Measurements from ENCODE around the gene S100A8. TPM values are rescaled to one million over a fixed set of nuclear protein-coding genes. Genes with fewer than 3 reads are reported as not detected.

S100A8 gene
- total RNA-seq, 1 experiment from 2014 or later: not detected

- peaks cover 6% of the 10 kb centered on the region for H3K27me3 ChIP-seq (ENCODE audit: control insufficient read depth, insufficient read depth, low read length)
- no peak for ATAC-seq
- no peak for DNase-seq (ENCODE audit: low read depth, low spot score)
- CTCF ChIA-PET: no interaction called here
- H3K4me3 ChIP-seq (ENCODE audit: low read depth in 2 of 2, low read length in 2 of 2): no peak overlapping the region
- no peaks in the 10 kb centered on the region for H3K36me3 ChIP-seq (ENCODE audit: control insufficient read depth, insufficient read depth, low read length)
- intact Hi-C loops (cut with micrococcal nuclease; ENCODE audit: unreplicated experiment): no loop called here
- in situ Hi-C loops (cut with HindIII; ENCODE audit: low pct_unique_long_range_greater_than_20kb, low sequenced_read_pairs): no loop called here
- H3K27ac ChIP-seq (ENCODE audit: low read length): no peak overlapping the region
- H3K9me3 ChIP-seq (ENCODE audit: control insufficient read depth, insufficient read depth, low read depth, low read length): no peaks in the 10 kb centered on the region
- POLR2A ChIA-PET: no interaction called here
- TF ChIP-seq CTCF (IDR thresholded peaks at IDR 0.05): no peak
- TF ChIP-seq POLR2AphosphoS5 (IDR thresholded peaks at IDR 0.05; ENCODE audit: low read depth, low read length): no peak
- BruUV-seq (replicated peaks): no TSS peak
- H3K4me1 ChIP-seq (ENCODE audit: control insufficient read depth, insufficient read depth, low read length): no peaks in the 10 kb centered on the region
Measured at GRCh38 chr1:153340356-153340755, 50.5 kb downstream of the S100A8 start.

Other genes starting within 250 kb of the S100A8 start
- not detected for gene SPRR2G, start 240.2 kb downstream of the S100A8 start, total RNA-seq (2021; ENCODE audit: unreplicated experiment)
- gene LELP1, start 187.6 kb downstream of the S100A8 start, total RNA-seq (2021; ENCODE audit: unreplicated experiment): not detected
- not detected for gene PRR9, start 173.5 kb downstream of the S100A8 start, total RNA-seq (2021; ENCODE audit: unreplicated experiment)
- gene LORICRIN, start 131.4 kb downstream of the S100A8 start, total RNA-seq (2021; ENCODE audit: unreplicated experiment): not detected
- gene PGLYRP3, start 78.1 kb downstream of the S100A8 start, total RNA-seq (2021; ENCODE audit: unreplicated experiment): not detected
- not detected for gene PGLYRP4, start 42.2 kb downstream of the S100A8 start, total RNA-seq (2021; ENCODE audit: unreplicated experiment)
- 0.44 TPM for gene S100A9, start 33.2 kb downstream of the S100A8 start, total RNA-seq (2021; ENCODE audit: unreplicated experiment)
- gene S100A12, start 15.5 kb downstream of the S100A8 start, total RNA-seq (2021; ENCODE audit: unreplicated experiment): not detected
- gene S100A7A, start 25.4 kb upstream of the S100A8 start, total RNA-seq (2021; ENCODE audit: unreplicated experiment): not detected
- gene S100A7, start 69.6 kb upstream of the S100A8 start, total RNA-seq (2021; ENCODE audit: unreplicated experiment): not detected
- 1,986 TPM for gene S100A6, start 144.9 kb upstream of the S100A8 start, total RNA-seq (2021; ENCODE audit: unreplicated experiment)
- 0.72 TPM for gene S100A5, start 149.9 kb upstream of the S100A8 start, total RNA-seq (2021; ENCODE audit: unreplicated experiment)
- 773 TPM for gene S100A4, start 154.7 kb upstream of the S100A8 start, total RNA-seq (2021; ENCODE audit: unreplicated experiment)
- gene S100A3, start 158.2 kb upstream of the S100A8 start, total RNA-seq (2021; ENCODE audit: unreplicated experiment): 12.0 TPM
- gene S100A2, start 174.8 kb upstream of the S100A8 start, total RNA-seq (2021; ENCODE audit: unreplicated experiment): 6.2 TPM
- 61.6 TPM for gene S100A16, start 222.1 kb upstream of the S100A8 start, total RNA-seq (2021; ENCODE audit: unreplicated experiment)
- gene S100A14, start 225.3 kb upstream of the S100A8 start, total RNA-seq (2021; ENCODE audit: unreplicated experiment): 0.57 TPM
- 111 TPM for gene S100A13, start 236.4 kb upstream of the S100A8 start, total RNA-seq (2021; ENCODE audit: unreplicated experiment)
- gene S100A1, start 237.4 kb upstream of the S100A8 start, total RNA-seq (2021; ENCODE audit: unreplicated experiment): 2.9 TPM
- 87.0 TPM for gene CHTOP, start 243.0 kb upstream of the S100A8 start, total RNA-seq (2021; ENCODE audit: unreplicated experiment)